HG03097 (cell line): ENCODE measurements around the gene FAM107B.

ENCODE experiments used
- ATAC-seq: cut with Tn5 transposase; IDR thresholded peaks from one replicate; pipeline ENCODE4 v1.9.1; 2021; ENCODE audit not compliant: unreplicated experiment, low FRiP score

FAM107B gene

GRCh38 chr10:14779001-14779651 lies 4.4 kb upstream of the FAM107B start:
- no peak for ATAC-seq

- ATAC-seq = no peak
Observed at GRCh38 chr10:14776546-14776945, 1.8 kb upstream of the FAM107B start.

GRCh38 chr10:14775656-14776055 lies 959 bp upstream of the FAM107B start:
- ATAC-seq = no peak

DNA sequence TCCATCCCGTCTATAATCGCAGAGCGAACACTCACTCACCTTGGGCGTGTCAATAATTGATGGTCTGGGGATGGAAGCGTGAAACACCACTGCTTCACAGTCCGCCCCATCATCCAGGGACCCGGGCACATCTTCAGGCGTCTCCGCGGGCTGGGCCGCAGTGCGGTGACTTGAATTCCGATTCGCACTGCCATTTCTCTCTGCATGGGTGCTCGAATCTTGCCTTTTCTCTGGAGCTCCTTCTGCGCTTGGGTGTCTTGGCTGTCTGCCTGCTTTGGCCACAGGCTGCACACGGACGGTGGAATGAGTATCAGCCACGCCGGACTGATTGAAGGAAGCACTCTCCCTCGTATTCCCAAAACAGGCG lies 500 bp downstream of the FAM107B start:
- ATAC-seq = no peak

DNA sequence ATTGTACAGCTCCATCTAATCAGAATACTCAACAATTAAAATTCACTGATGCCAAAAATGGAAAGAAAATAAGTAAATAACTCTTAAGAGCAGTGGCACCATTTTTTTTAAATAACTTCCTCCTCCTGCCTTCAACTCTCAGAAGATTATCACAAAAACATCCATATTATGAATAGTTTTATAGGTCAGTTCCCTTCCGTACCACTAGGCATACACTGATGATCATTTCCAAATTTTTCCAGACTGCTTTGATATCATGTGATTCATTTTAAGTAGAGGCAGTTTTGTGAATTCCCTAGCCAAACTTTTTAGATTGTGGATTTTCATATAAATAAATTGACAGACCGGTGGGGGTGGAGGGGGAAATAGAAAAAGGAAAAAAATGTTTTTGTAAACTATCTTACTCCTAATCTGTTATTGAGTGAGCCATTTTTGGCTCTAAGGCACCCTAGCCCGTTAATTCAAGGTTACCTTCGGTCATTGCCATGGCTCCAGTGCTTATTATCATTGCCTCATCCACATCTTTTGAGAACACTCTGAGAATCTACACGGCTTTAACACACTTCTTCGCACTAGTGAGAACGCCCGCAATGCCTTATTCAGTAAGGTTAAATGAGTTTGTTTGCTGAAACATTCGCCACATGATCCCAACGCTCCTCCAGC lies 1.0 kb downstream of the FAM107B start:
- ATAC-seq = no peak

DNA sequence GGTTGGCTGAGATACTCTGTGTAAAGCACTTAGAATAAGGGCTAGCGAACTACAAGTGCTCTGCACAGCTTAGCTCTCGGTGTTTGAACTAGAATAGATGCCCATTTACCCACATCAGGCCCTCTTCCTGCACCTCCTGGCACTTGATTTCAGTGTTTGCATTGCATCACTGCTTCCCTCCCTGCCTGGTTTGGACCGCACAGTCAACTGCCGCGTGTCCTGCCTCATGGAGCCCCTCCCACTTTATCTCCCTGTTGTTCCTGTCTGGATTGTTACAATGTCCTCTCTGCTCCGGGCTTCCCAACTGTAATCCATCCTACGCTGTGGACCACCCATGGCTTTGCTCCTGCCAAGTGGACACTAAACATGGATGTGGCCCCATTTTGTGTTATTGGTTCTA lies 2.3 kb downstream of the FAM107B start:
- no peak for ATAC-seq

DNA sequence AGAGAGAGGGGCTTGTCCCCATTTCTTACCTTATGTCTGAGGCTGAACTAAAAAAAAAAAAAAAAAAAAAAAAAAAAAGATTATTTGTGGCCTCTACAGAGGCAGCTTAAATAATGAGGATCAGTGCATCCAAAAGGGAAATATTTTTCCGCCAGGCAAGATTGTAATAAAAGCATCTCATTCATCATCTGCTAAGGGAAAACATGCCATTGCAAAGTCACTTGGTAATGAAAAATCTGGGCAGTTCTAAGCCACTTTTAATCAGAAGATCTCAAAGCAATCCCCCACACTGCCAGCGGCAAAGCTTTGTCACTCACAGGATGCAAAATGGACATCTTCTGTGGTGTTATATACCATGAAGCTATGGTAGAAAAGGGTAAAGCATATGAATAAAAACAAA lies 3.8 kb downstream of the FAM107B start:
- ATAC-seq = no peak

- no peak for ATAC-seq
Observed at GRCh38 chr10:14761372-14761771, 13.3 kb downstream of the FAM107B start.

DNA sequence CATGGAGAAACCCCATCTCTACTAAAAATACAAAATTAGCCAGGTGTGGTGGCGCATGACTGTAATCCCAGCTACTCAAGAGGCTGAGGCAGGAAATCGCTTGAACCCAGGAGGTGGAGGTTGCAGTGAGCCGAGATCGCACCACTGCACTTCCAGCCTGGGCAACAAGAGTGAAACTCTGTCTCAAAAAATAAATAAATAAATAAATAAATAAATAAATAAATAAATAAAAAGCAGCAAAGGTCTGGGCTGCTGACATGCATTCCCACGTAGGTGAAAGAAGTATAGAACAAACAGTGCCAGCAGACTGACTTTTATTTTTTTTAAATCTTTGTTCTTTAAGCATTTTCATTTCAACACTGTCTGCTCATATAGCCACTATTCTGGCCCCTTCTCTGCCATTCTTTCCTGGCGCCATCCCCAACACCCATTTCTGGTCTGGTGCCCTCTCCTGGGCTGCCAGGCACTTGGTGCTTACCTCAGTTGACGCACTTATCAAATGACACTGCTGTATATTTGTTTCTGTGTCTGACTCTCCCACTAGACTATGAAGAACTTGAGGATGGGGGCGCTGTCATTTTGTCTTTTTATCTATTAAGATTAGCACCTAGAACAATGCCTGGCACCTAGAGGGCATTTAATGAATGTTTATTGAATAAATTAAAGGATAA lies 15.6 kb downstream of the FAM107B start:
- no peak for ATAC-seq

- no peak for ATAC-seq
Observed at GRCh38 chr10:14758451-14758850, 16.2 kb downstream of the FAM107B start.

DNA sequence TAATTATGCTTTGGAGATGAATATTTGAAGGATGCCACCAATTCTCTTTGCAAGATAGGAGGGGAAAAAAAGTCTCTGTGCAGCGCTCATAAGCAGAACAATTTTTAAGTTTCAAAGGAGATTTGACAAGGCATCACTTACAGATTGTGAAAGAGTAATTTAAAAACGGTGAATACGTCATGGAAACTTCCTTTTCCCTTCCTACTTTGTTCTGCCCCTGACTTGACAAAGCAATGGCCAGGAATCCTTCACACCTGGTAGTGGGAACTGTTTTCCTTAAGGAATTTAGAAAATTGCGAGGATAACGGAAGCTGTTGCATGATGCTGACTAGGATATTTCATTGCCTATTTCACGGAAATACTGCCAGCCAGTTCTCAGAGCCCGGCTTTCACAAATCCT lies 16.7 kb downstream of the FAM107B start:
- no peak for ATAC-seq

DNA sequence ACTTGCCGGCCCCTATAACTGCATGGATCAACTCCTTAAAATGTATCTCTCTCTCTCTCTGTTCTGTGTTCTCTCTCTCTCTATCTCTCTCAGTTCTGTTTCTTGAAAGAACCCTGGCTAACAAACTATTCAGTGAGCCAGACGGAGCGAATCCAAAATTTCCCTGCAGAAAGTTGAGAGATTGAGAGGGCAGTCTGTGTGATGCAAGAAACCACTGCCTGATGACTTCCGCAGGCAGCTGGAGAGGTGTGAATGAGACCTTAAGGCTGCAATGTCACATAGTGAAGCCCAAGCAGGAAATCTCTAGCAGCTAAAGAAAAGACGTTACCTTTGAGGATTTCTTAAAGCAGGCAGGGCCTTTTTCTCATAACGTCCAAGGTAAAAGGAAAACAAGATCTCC lies 17.3 kb downstream of the FAM107B start:
- ATAC-seq = no peak

DNA sequence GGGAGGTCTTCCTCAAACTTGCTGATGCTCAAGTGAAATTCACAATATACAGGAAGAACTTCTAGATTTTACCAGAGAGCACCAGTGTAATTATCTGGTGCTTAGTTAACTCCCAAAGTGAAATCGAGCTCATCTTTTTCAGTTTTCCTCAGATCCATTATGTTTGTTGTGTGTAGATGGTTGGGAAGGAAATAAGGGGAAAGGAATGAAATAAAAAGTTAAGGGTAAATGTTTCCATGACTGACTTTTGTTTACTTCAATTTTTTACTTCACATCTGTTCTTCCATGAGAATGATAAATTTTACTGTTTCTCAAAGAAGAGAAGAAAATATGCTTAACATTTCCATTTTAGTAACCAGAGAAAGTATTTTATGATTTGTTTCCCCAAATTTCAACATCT lies 21.3 kb downstream of the FAM107B start:
- no peak for ATAC-seq

DNA sequence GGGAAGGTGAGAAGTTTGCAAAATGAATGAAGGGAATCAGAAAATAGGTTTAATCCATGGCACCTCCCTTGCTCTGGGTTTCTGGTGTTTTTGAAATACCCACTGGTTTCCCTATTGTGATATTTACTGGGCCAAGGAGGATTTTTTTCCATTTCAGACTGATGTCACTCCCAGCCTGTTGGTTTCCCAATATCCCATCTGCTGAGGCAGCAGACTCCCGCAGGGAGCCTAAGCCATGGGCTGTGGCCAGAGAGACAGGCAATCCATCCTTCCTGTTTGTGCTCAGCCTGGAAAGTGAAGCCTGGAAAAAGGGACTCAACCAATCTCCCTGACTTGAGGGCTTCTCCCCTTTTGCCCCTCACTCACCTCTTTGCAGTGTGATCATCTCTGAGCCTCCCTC lies 22.8 kb downstream of the FAM107B start:
- ATAC-seq = no peak

GRCh38 chr10:14751014-14751896 lies 23.4 kb downstream of the FAM107B start:
- no peak for ATAC-seq

DNA sequence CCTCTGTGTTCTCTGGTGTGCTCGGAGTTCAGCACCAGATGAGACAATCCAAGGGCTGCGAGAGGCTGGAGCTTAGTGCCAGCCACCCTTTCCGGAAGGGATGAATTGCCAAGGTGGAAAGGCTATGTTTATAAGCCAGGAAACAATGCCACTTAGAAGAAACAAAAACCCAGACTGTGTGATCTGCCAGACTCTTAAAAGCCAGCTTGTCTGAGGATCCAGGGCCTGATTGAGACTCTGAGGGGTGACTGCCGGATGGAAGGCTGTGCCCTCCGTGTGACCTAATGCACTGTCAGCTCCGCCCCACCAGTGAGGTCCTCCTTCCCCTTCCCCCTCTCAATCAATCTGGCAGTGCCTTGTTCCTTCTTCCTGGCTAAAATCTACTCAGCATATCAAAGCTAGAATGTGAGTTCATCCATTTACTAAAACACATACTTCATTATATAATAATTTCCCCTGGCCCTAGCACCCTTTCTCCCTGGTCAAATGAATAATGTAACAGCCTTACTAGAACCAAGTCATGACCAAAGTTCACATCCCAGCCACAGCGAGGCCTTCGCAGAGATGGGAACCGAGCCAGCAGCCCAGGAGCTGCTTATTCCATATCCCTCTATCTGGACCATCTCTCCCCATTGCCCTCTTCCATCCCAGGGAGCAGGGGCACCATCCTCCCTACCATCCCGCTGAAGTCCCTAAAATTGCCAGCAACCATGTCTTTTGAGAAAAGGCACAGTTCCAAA lies 25.5 kb downstream of the FAM107B start:
- ATAC-seq = no peak

DNA sequence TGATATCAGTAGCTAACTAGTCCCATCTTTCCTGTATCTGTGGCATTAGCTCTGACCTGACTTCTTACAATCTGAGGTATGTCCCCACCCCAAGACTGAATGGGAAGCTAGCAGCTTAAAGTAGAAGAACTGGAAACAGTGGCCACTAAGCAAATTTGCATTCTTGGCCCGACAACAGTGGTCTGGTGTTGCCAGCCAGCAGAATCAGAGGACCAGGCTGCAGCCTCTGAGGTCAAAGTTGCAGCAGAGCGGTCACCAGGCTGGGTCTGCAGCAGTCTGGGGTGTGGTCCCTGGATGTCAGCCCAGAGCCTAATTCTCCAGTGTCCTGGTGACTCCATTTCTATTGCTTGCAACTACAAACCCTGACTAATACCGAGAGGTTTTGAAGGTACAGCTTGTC lies 26.3 kb downstream of the FAM107B start:
- no peak for ATAC-seq

DNA sequence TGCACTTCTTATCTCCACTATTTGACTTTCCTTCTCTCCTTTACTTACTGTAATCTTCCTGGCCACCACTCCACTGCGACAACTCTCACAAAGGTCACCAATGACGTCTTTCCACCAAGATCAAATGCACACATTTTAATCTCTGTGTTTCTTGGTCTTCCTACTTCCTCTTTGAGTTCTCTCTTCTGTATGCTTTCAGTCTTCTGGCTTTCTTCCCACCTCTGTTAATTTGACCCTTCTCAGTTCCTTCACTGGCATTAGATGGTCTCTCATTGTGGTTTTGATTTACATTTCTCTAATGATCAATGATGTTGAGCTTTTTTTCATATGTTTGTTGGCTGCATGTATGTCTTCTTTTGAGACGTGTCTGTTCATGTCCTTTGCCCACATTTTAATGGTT lies 31.9 kb downstream of the FAM107B start:
- ATAC-seq = no peak

- no peak for ATAC-seq
Observed at GRCh38 chr10:14742382-14742781, 32.3 kb downstream of the FAM107B start.

DNA sequence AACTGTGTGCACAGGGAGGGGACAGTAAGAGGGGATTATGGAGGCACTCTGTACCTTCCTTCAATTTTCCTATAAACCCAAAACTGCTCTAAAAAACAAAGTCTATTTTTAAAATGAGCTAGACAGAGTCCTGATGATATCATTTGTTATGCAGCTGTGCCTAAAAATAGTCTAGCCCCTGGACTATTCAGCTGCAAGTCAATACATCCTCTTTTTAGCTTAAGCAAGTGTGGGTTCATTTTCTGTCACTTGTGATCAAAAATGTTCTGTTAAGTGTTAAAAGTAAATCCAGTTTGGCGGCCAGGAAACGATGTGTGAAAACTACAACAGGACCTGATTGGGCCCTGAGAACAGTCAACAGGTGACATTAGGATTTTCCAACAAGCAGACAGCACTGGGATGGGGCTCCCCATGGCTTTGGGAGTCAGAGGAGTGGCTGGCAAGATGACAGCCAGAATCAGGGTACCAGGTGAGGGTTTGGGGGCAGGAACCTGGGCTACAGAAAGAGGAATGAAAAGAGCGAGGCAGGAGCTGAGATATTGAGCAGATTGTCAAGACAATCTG lies 33.9 kb downstream of the FAM107B start:
- no peak for ATAC-seq
